Activated B cell treated with CpG ODN at 0.5 μM for 24 hours (primary cell): Measurements from ENCODE around the gene DNAJC7. TPM values are rescaled to one million over a fixed set of nuclear protein-coding genes. Genes with fewer than 3 reads are reported as not detected.

Source experiments
- ATAC-seq: fragments of 200-7000 bp; cut with Tn5 transposase; one replicate; pipeline ENCODE4 v1.10.0; 2021; ENCODE audit warnings: low read depth, mild to moderate bottlenecking, moderate library complexity
- CTCF ChIA-PET: fragments of 350-600 bp; sonication (Branson Sonifier 250); formaldehyde crosslinking; loops from one replicate; lab custom pipeline; 2021; ENCODE audit warnings: antibody characterized with exemption; lab: Charles Lee
- POLR2A ChIA-PET: fragments of 350-600 bp; sonication (Branson Sonifier 250); formaldehyde crosslinking; loops from one replicate; lab custom pipeline; 2021; ENCODE audit warnings: antibody characterized with exemption; lab: Charles Lee
- DNase-seq: peaks from one replicate; pipeline ENCODE4 v3.0.0; 2022
- H3K27ac Mint-ChIP-seq: one replicate; pipeline ENCODE4 v1.8.0; 2020; ENCODE audit warnings: mixed read lengths
- H3K27me3 Mint-ChIP-seq: one replicate; pipeline ENCODE4 v1.8.0; 2021; ENCODE audit warnings: mixed read lengths
- H3K36me3 Mint-ChIP-seq: one replicate; pipeline ENCODE4 v1.8.0; 2021; ENCODE audit warnings: low read depth, mixed read lengths
- H3K4me1 Mint-ChIP-seq: one replicate; pipeline ENCODE4 v1.8.0; 2021; ENCODE audit warnings: mixed read lengths
- H3K4me3 Mint-ChIP-seq: one replicate; pipeline ENCODE4 v1.8.0; 2020; ENCODE audit warnings: mild to moderate bottlenecking, mixed read lengths
- H3K9me3 Mint-ChIP-seq: one replicate; pipeline ENCODE4 v1.8.0; 2020; ENCODE audit warnings: mixed read lengths
- intact Hi-C: fragments of 100-400 bp; cut with micrococcal nuclease; formaldehyde crosslinking; loops from one replicate; pipeline ENCODE4 v1.15.1; 2024
- total RNA-seq: library from RNA; stranded (reverse); gene quantifications from 2 replicates; pipeline ENCODE4 v1.2.3, GENCODE V29; 2022
- TF ChIP-seq, protein P1 (sequence below): fragments of 200-600 bp; IDR thresholded peaks from one replicate; pipeline ENCODE4 v1.8.0; 2022; ENCODE audit warnings: antibody characterized with exemption, mild to moderate bottlenecking

The DNAJC7 gene
- total RNA-seq, 1 donor from 2014 or later: 152 TPM

DNA sequence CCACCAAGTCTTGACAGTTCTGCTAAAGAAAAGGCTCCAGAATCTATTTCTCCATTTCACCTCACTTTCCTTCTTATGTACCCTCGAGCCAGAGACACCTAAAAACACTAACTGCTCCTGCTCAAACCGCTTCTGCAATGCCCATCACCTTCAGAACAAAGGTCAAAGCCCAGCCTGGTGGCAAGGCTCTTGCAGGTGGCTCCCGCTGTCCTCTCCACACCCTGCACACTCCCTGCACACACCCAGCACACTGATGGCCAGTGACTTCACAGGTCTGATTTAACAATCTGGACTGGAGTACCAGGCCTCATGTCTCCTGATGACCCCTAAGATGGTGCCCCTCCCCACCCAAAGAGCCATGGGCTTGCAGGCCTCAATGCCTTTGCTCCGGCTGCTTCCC lies 43.0 kb upstream of the DNAJC7 start:
- H3K4me3 Mint-ChIP-seq: no peak overlapping the region
- H3K9me3 Mint-ChIP-seq: no peaks in the 10 kb centered on the region
- ChIA-PET POLR2A (no interaction called here), CTCF (interaction anchor here (1.7 kb wide), 1 partner anchor 95 kb away, joined by 4 read pairs; no protein-coding TSS in a partner anchor)
- peaks cover 16% of the 10 kb centered on the region for H3K4me1 Mint-ChIP-seq
- no peak overlapping the region for H3K27ac Mint-ChIP-seq
- H3K27me3 Mint-ChIP-seq: peaks cover 2% of the 10 kb centered on the region
- ATAC-seq (no peak), DNase-seq (no peak)
- H3K36me3 Mint-ChIP-seq: no peaks in the 10 kb centered on the region
- TF ChIP-seq, protein P1, sequence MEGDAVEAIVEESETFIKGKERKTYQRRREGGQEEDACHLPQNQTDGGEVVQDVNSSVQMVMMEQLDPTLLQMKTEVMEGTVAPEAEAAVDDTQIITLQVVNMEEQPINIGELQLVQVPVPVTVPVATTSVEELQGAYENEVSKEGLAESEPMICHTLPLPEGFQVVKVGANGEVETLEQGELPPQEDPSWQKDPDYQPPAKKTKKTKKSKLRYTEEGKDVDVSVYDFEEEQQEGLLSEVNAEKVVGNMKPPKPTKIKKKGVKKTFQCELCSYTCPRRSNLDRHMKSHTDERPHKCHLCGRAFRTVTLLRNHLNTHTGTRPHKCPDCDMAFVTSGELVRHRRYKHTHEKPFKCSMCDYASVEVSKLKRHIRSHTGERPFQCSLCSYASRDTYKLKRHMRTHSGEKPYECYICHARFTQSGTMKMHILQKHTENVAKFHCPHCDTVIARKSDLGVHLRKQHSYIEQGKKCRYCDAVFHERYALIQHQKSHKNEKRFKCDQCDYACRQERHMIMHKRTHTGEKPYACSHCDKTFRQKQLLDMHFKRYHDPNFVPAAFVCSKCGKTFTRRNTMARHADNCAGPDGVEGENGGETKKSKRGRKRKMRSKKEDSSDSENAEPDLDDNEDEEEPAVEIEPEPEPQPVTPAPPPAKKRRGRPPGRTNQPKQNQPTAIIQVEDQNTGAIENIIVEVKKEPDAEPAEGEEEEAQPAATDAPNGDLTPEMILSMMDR: no peak
- intact Hi-C loops: no loop called here

DNA sequence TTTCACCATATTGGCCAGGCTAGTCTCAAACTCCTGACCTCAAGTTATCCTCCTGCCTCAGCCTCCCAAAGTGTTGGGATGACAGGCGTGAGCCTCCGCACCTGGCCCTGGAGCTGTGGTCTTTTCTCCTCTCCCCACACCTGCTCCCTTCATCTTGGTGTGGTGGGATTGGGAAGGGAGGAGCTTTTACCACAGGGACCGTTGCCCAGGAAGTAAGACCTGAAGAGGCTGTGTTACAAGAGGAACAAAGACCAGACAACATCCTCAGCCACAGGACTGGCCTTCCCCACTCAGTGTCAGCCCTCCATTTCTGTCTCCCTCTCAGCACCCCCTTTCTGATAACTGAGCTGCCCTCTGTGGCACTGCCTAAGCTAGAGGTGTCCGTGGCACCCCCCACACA lies 42.6 kb upstream of the DNAJC7 start:
- CTCF ChIA-PET: no interaction called here
- H3K4me1 Mint-ChIP-seq: peaks cover 15% of the 10 kb centered on the region
- H3K27me3 Mint-ChIP-seq: peaks cover 6% of the 10 kb centered on the region
- POLR2A ChIA-PET: no interaction called here
- TF ChIP-seq, protein P1: no peak
- H3K27ac Mint-ChIP-seq: no peak overlapping the region
- no peak for ATAC-seq
- no peak for DNase-seq
- H3K36me3 Mint-ChIP-seq: no peaks in the 10 kb centered on the region
- H3K4me3 Mint-ChIP-seq: no peak overlapping the region
- intact Hi-C loops: no loop called here
- H3K9me3 Mint-ChIP-seq: no peaks in the 10 kb centered on the region

DNA sequence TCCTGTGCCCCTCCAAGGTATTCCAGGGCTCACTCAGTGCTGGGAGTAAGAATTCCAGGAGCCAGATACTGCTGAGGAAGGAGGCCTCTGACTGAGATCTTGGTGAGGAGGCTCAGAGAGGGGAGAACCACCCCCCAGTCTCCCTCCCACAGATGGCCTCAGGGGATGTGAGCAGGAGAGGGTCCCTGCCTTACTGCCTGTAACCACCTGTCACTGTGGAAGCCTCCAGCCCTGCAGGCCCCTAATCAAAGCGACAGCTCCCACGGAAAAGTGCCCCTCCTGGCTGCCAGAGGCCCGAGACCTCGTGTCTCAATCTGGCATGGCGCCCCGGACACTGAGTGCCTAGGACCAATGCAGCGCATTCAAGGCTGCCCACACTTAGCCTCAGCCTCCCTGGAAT lies 40.8 kb upstream of the DNAJC7 start:
- POLR2A ChIA-PET: interaction anchor here (0.6 kb wide), 2 partner anchors 400 to 927 kb away, joined by 4 to 7 read pairs; no protein-coding TSS in a partner anchor
- Mint-ChIP-seq H3K9me3 (no peaks in the 10 kb centered on the region), H3K27me3 (peaks cover 9% of the 10 kb centered on the region), H3K27ac (no peak overlapping the region), H3K4me3 (no peak overlapping the region), H3K4me1 (no peaks in the 10 kb centered on the region), H3K36me3 (no peaks in the 10 kb centered on the region)
- intact Hi-C loops: no loop called here
- CTCF ChIA-PET: no interaction called here
- DNase-seq (no peak), ATAC-seq (no peak)
- TF ChIP-seq, protein P1: no peak

DNA sequence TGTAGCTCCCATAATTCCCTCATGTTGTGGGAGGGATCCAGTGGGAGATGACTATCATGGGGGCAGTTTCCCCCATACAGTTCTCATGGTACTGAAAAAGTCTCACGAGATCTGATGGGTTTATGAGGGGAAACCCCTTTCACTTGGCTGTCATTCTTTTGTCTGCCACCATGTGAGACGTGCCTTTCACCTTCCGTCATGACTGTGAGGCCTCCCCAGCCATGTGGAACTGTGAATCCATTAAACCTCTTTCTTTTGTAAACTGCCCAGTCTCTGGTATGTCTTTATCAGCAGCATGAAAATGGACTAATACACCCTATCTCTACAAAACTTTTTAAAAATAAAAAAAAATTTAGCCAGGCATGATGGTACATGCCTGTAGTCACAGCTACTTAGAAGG lies 39.4 kb upstream of the DNAJC7 start:
- ChIA-PET CTCF (no interaction called here), POLR2A (no interaction called here)
- intact Hi-C loops: no loop called here
- TF ChIP-seq, protein P1: no peak
- H3K36me3 Mint-ChIP-seq: no peaks in the 10 kb centered on the region
- no peaks in the 10 kb centered on the region for H3K4me1 Mint-ChIP-seq
- H3K27me3 Mint-ChIP-seq: peaks cover 20% of the 10 kb centered on the region
- H3K9me3 Mint-ChIP-seq: no peaks in the 10 kb centered on the region
- no peak overlapping the region for H3K4me3 Mint-ChIP-seq
- H3K27ac Mint-ChIP-seq: no peak overlapping the region
- ATAC-seq: no peak
- DNase-seq: no peak

DNA sequence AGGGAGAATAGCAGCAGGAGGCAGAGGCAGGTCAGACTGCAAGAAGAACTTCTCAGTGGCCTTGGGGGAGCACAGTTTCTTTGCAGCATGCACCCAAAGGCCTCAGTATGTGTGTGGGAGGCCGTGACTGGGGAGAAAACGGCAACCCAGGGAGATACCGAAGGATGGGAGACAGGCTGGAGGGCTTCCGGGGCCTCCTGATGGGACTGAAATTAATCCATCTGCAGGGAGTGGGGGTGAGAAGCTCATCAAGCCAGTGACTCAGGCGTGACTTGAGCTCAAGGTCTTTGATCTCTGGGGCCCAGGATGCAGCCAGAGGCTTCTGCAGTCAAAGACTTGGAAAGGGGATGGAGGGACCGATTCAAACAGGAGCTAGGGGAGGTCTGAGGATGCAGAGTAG lies 38.3 kb upstream of the DNAJC7 start:
- POLR2A ChIA-PET: no interaction called here
- peaks cover 26% of the 10 kb centered on the region for H3K27me3 Mint-ChIP-seq

More for the DNA sequence above, 38.3 kb upstream of the DNAJC7 start:
- H3K4me1 Mint-ChIP-seq: peaks cover 5% of the 10 kb centered on the region
- no peak for DNase-seq
- CTCF ChIA-PET: no interaction called here
- H3K27ac Mint-ChIP-seq: no peak overlapping the region
- H3K4me3 Mint-ChIP-seq: no peak overlapping the region
- no peaks in the 10 kb centered on the region for H3K36me3 Mint-ChIP-seq
- TF ChIP-seq, protein P1: no peak
- no peaks in the 10 kb centered on the region for H3K9me3 Mint-ChIP-seq
- no peak for ATAC-seq
- intact Hi-C loops: no loop called here
